ENCODE data around the gene DENND2A.
"Not testable (repeated sequence)": the region's sequence is repeated elsewhere in the genome, so short reads cannot be mapped to it uniquely, and the experiment has no call there.

DENND2A gene

DNA sequence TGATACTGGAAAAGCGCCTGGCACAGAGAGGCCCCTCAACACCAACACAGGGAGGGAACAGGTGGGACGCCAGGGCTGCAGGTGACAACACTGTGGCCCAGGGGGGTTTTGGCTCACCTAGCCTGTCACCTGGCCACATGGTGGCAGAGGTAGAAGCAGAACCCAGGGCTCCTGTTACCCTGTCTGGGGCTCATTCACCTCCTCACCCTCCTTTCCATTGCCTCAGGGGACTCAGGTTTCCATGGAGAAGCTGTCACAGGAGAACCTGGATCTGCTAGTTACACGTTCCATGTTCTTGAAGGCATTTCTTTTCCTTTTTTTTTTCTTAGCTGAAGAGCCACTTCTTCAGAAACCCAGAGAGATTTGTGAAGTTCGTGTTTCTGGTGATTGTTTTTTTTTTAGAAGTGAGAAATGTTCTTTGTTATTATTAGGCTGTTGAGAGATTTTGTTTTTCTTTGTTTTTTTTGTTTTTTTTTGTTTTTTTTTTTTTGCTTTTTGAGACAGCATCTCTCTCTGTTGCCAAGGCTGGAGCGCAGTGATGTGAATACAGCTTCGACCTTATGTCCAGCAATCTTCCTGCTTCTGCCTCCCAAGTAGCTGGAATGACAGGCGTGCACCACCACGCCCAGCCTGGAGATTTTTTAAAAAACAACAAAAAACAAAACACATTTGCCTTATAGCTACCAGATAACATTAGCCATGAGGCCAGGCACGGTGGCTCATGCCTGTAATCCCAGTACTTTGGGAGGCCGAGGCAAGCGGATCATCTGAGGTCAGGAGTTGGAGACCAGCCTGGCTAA lies 16.0 kb downstream of the DENND2A start:
- TF ChIP-seq SPI1 (IDR thresholded peaks at IDR 0.05; ENCODE audit: borderline replicate concordance, low read depth), result no peak
- TF ChIP-seq POLR2AphosphoS5 (IDR thresholded peaks at IDR 0.05; ENCODE audit: low read depth), result no peak
- no peak for TF ChIP-seq REST (IDR thresholded peaks at IDR 0.05; ENCODE audit: insufficient replicate concordance, low read depth)
- TF ChIP-seq, protein P1, sequence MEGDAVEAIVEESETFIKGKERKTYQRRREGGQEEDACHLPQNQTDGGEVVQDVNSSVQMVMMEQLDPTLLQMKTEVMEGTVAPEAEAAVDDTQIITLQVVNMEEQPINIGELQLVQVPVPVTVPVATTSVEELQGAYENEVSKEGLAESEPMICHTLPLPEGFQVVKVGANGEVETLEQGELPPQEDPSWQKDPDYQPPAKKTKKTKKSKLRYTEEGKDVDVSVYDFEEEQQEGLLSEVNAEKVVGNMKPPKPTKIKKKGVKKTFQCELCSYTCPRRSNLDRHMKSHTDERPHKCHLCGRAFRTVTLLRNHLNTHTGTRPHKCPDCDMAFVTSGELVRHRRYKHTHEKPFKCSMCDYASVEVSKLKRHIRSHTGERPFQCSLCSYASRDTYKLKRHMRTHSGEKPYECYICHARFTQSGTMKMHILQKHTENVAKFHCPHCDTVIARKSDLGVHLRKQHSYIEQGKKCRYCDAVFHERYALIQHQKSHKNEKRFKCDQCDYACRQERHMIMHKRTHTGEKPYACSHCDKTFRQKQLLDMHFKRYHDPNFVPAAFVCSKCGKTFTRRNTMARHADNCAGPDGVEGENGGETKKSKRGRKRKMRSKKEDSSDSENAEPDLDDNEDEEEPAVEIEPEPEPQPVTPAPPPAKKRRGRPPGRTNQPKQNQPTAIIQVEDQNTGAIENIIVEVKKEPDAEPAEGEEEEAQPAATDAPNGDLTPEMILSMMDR (IDR thresholded peaks at IDR 0.05; ENCODE audit: insufficient read depth, low read length), result no peak
- TF ChIP-seq GABPA (IDR thresholded peaks at IDR 0.05; ENCODE audit: low read depth), result no peak
- no peaks in the 10 kb centered on the region for H3K27me3 ChIP-seq (ENCODE audit: insufficient read depth, poor library complexity, severe bottlenecking)
- no peak overlapping the region for H3K4me3 ChIP-seq (replicated peaks; ENCODE audit: insufficient read depth, low read length)
- no peak for DNase-seq (ENCODE audit: low read depth in 1 of 2, low spot score in 1 of 2)
- H3K27ac ChIP-seq (replicated peaks), result no peak overlapping the region

DNA sequence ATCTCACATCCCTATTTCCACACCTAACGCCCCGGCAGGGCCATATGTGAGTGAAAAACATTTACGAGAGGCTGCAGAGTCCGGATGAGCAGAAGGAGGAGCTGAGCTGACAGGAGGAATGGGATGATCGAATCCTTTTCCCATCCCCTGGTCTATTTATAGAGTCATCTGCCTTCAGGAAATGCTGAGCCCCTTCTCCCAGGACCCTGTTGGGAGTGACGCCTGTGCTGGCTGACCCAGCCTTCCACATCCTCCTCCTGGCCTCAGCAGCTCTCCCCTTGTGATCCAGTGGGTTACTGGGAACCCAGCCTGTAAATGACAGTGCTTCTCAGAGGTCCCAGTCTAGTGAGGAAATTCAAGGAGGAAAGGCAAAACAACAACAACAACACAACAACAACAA lies 16.6 kb downstream of the DENND2A start:
- Histone ChIP-seq H3K4me3 (replicated peaks; ENCODE audit: insufficient read depth, low read length) (no peak overlapping the region), H3K27me3 (ENCODE audit: insufficient read depth, poor library complexity, severe bottlenecking) (no peaks in the 10 kb centered on the region), H3K27ac (replicated peaks) (no peak overlapping the region)
- TF ChIP-seq, protein P1 (IDR thresholded peaks at IDR 0.05; ENCODE audit: insufficient read depth, low read length), result no peak
- no peak for TF ChIP-seq POLR2AphosphoS5 (IDR thresholded peaks at IDR 0.05; ENCODE audit: low read depth)
- TF ChIP-seq REST (IDR thresholded peaks at IDR 0.05; ENCODE audit: insufficient replicate concordance, low read depth), result no peak
- TF ChIP-seq SPI1 (IDR thresholded peaks at IDR 0.05; ENCODE audit: borderline replicate concordance, low read depth), result no peak
- TF ChIP-seq GABPA (IDR thresholded peaks at IDR 0.05; ENCODE audit: low read depth), result no peak
- no peak for DNase-seq (ENCODE audit: low read depth in 1 of 2, low spot score in 1 of 2)

- DNase-seq (ENCODE audit: low read depth in 1 of 2, low spot score in 1 of 2), result no peak
- no peak overlapping the region for H3K27ac ChIP-seq (replicated peaks)
- H3K27me3 ChIP-seq (ENCODE audit: insufficient read depth, poor library complexity, severe bottlenecking), result no peaks in the 10 kb centered on the region
- no peak for TF ChIP-seq GABPA (IDR thresholded peaks at IDR 0.05; ENCODE audit: low read depth)
- no peak for TF ChIP-seq REST (IDR thresholded peaks at IDR 0.05; ENCODE audit: insufficient replicate concordance, low read depth)
- no peak overlapping the region for H3K4me3 ChIP-seq (replicated peaks; ENCODE audit: insufficient read depth, low read length)
These were observed 19.1 kb downstream of the DENND2A start for GRCh38 chr7:140621401-140622021.

- H3K4me3 ChIP-seq (replicated peaks; ENCODE audit: insufficient read depth, low read length); H3K27ac ChIP-seq (replicated peaks); H3K27me3 ChIP-seq (ENCODE audit: insufficient read depth, poor library complexity, severe bottlenecking); DNase-seq (ENCODE audit: low read depth in 1 of 2, low spot score in 1 of 2): not testable (repeated sequence)
These were observed 20.6 kb downstream of the DENND2A start for GRCh38 chr7:140619915-140620510.

Data from HL-60 (cell line).